ENCODE data around the gene HOMER3. TPM values are rescaled to one million over a fixed set of nuclear protein-coding genes. Genes with fewer than 3 reads are reported as not detected.
"Not testable (repeated sequence)": the region's sequence is repeated elsewhere in the genome, so short reads cannot be mapped to it uniquely, and the experiment has no call there.

HOMER3 gene
- total RNA-seq, 2 experiments from 2014 or later = 1.0 to 1.3 TPM

DNA sequence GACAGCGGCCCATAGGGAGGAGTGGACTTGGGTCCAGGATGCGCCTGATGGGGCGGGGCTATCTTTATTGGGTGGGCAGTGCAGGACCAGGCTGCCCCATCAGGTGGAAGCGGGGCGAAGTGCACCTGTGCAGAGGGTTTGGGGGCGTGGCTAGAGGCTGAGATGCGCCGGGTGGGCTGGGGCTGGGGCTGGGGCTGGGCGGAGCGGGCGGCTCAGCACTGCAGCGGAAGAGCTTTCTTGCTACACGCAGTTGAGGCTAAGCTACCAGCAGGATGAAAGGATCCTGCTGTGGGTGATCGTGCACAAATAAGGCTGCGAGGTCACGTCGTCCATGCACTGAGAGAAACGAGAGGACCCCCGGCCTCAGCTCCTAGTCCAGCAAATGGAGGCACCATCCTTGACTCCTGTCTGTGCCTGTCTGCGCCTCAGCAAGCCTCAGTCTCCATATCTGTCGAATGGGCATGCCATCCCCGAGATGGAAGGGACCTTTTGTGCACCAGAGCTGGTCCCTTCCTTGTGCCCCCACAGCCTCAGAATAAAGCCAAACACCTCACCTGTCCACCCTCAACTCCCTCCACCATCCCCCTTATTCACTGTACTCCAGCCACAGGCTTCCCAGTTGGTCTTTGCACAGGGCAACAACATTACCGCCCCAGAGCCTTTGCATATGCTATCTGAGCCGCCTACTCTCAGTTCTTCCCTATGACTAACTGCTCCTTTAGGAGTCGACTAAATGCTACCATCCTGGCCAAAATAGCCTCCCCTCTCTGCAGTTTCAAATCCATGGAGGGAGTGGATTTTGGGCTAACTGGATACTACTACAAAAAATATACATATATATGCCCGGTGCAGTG is 21.0 kb upstream of the HOMER3 start:
- ChIA-PET POLR2A (interaction anchor here (0.5 kb wide), 1 partner anchor 58 kb away, joined by 3 read pairs; no protein-coding TSS in a partner anchor), CTCF (no interaction called here)

DNA sequence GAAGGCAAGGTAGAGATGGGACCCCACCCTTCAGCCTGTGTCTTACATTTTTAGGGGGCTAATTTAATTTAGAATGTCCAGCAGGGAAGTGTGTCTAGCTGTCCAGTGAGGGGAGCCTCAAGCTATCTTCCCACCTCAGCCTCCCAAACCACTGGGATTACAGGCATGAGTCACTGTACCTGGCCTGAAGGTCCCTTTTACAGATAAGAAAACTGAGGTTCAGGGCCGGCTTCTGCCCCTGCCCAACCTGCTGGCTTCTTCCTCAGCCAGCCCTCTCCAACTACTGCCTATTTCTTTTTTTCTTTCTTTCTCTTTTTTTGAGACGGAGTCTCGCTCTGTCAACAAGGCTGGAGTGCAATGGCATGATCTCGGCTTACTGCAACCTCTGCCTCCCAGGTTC is 19.4 kb upstream of the HOMER3 start:
- ChIA-PET CTCF (interaction anchor here (0.7 kb wide), 1 partner anchor 768 kb away, joined by 3 read pairs; no protein-coding TSS in a partner anchor), POLR2A (no interaction called here)

DNA sequence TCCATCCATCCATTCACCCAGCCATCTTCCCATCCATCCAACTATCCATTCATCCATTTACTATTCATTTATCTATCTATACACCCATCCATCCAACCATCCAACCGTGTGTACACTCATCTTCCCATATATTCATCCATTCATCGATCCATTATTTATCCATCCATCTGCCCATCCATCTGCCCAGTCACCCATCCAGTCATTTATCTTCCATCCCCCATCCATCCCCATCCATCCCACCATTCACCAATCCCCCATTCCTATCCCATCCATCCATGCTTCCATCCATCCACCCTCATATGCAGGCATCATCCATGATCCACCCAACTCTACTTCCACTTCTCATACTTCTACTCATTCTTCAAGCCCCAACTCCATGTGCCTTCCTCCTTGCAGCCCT is 14.0 kb upstream of the HOMER3 start:
- ChIA-PET POLR2A (no interaction called here), CTCF (no interaction called here)

DNA sequence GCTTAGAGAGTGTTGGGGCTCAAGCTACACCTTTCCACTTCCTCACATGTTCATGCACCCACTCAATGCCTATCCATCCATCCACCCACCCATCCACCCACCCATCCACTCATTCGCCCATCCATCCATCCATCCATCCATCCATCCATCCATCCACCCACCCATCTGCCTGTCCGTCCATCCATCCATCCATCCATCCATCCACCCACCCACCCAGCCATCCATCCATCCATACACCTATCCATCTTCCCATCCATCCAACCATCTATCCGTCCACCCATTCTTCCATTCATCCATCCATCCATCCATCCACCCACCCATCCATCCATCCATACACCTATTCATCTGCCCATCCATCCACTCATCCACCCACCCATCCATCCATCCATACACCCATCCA is 13.1 kb upstream of the HOMER3 start:
- POLR2A ChIA-PET = no interaction called here
- CTCF ChIA-PET = no interaction called here

DNA sequence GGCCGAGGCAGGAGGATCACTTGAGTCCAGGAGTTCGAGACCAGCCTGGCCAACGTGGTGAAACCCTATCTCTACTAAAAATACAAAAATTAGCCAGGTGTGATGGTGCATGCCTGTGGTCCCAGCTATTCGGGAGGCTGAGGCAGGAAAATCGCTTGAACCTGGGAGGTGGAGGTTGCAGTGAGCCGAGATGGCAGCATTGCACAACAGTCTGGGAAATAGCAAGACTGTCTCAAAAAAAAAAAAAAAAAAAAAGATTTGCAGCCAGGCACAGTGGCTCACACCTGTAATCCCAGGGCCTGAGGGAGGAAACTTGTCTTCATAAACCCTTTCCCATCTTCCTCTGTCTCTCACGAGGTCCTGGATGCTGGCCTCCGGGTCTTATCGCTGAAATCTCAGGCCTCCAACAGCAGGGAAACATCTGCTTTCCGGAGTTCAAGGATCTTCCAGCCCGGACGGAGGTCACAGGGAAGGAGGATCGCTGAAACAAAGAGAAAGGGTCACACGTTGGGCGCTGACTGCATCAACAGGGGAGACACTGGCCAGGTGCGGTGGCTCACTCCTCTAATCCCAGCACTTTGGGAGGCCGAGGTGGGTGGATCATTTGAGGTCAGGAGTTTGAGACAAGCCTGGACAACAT is 11.5 kb upstream of the HOMER3 start:
- CTCF ChIA-PET, POLR2A ChIA-PET: not testable (repeated sequence)

DNA sequence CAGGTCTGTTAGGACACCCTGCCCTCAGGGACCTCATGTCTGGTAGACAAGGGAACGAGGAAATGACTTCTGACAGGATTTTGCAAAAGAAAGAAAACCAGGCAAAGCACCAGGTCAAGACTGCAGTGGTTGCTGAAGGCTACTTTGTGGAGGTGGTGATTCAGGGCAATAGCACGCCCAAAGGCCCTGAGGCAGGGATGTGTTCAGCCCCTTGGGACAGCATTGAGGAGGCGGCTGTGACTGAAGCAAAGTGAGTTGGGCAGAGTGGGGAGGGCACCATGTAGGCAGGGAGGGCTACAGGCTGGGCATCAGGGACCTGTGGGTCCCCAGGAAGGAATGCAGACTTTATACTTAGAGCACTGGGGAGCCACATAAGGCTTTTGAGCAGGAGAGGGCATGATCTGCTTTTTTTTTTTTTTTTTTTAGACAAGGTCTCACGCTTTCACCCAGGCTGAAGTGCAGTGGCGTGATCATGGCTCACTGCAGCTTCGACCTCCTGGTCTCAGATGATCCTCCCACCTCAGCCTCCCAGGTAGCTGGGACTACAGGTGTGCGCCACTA is 10.8 kb upstream of the HOMER3 start:
- ChIA-PET CTCF (no interaction called here), POLR2A (no interaction called here)

DNA sequence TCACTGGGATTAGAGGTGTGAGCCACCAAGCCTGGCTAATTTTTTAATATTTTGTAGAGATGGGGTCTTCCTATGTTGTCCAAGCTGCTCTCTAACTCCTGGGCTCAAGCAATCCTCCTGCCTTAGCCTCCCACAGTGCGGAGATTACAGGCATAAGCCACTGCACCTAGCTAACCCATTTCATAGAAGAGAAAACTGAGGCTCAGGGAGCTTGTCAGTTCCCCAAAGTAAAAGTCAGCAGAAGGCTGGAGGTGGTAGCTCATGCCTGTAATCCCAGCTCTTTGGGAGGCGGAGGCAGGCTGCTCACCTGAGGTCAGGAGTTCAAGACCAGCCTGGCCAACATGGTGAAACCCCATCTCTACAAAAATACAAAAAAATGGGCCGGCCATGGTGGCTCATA is 8.8 kb upstream of the HOMER3 start:
- POLR2A ChIA-PET = no interaction called here

DNA sequence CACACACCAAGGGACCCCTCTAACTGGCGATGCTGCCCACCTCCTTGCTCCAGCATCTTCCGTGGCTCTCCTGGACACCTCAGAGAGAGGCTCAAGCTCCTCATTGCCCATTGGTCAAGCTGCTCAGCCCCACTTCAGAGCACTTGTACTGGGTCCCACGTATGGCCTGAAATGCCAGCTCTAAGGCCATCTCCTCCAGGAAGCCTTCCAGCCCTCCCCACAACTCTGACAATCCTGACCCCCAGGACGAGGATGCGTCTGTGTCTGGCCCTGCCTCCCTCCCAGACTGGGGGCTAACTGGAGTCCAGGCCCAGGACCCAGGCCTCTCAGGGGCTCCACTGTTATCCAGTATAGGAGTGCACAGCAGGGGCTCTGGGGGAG is 7.9 kb upstream of the HOMER3 start:
- CTCF ChIA-PET = no interaction called here
- POLR2A ChIA-PET = interaction anchor here (0.6 kb wide), 1 partner anchor 30 kb away, joined by 3 read pairs; the partner anchor contains the start of genes COPE and DDX49

More for the DNA sequence above, 8.8 kb upstream of the HOMER3 start:
- CTCF ChIA-PET = interaction anchor here (0.8 kb wide), 1 partner anchor 47 kb away, joined by 4 read pairs; no protein-coding TSS in a partner anchor

DNA sequence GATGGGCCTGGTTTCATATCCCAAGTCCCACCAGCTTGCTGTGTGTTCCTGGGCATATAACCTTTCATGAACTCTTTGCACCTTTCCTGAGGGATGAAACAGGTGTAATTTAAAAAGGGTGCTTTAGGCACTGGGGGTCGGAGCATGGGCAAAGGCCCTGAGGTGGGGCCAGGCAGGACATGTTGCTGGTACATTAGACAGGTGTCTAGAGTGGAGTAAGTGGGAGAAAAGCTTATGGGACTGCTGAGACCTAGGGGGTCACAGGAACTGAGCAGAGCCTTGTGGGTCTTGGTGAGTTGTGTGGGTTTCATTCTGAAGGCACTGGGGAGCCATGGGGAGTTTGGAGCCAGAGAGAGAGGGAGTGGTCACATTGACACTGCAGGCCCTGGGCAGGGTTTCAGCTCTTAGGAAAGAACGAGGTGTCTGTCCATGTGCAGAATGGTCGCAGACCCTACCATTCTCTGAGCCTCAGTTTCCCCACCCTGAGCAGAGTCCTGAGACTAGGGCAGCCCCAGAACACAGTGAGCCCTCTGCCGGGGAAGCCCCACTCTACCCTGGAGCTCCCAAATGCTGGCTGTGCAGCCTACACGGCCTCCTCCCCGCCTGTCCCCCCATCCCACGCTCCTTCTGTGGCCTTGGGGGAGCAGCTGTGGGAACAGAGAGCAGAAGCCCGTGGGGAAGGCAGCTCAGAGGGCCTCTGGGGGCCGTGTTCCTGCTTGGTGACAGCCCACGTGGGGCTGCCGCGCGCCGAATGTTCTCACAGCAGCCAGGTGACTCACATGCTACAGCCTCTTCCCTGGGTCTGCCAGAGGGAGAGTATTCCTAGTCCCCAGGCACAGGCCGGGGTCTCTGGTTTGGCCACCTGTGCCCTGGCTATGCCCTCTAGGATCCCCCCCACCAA is 7.3 kb upstream of the HOMER3 start:
- ChIA-PET POLR2A (interaction anchor here (0.6 kb wide), 1 partner anchor 29 kb away, joined by 3 read pairs; the partner anchor contains the start of genes COPE and DDX49), CTCF (interaction anchor here (0.6 kb wide), 1 partner anchor 1667 kb away, joined by 3 read pairs; no protein-coding TSS in a partner anchor)

DNA sequence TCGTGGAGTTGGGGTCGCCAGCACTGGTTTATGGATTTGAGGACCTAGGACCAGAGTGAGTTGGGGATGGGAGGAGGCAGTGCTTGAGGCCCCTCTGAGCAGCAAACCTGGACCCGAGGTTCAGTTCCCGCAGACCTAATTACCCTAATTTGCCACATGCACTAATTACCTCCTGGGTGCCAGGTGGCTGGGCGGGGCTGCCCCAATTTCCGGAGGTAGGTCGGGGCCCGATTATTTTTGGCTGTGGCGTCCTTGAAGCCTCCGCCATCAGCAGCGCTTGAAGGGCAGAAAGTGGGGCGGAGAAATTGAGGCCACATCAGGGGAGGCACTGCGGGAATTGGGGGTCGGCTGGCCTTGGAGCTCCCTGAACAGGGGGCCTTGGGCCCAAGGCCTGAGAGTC is 5.9 kb upstream of the HOMER3 start:
- ChIA-PET POLR2A (no interaction called here), CTCF (no interaction called here)

DNA sequence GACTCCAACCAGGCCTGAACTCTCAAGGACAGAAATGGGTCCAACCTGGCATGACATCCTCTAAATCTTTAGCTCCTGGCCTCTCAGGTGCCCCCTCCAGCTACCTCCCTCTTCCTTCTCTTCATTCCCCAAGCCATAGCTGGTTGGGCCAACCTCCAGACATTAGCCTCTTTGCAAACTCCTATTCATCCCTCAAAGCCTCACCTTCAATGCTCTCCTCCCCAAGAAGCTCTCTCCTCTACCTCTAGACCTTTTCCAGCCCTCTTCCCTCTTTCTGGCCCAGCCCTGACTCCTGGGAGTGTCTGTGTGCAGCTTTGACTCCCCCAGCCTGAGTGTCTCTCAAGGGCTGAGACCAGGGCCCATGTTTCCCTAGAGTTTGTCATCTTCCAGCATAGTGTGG is 5.3 kb upstream of the HOMER3 start:
- POLR2A ChIA-PET = no interaction called here
- CTCF ChIA-PET = no interaction called here

DNA sequence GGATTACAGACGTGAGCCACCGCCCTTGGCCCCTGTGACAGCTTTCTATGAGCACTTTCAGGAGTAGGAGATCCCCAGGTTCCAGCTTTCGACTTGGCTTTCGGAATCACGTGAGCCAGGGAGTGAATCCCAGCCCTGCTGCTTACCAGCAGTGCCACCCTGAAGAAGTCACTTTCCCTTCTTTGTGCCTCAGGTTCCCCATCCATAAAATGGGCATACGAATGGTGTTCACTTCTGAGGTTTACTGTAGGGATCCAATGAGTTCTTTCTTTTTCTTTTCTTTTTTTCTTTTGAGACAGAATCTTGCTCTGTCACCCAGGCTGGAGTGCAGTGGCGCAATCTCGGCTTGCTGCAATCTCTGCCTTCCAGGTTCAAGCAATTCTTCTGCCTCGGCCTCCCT is 4.3 kb upstream of the HOMER3 start:
- CTCF ChIA-PET = no interaction called here
- POLR2A ChIA-PET = no interaction called here

DNA sequence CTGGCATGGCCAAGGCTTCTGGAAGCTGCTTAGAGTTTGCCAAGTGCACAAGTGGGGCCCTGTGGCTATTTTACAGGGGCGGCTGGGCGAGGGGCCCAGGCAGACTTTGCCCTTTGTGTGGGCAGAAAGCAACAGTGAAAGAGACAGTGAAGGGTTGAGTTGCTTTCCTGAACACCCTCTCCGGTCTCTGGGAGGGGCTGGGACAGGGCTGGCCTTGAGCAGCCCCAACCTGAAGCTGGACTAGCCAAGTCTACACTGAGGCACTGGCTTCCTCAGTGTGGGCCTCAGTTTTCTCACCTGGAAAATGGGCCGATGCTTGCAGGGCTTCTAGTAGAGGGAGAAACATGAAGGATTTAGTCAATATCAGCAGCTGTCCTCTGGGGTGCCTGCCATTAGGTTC is 2.4 kb upstream of the HOMER3 start:
- CTCF ChIA-PET = no interaction called here
- POLR2A ChIA-PET = no interaction called here

DNA sequence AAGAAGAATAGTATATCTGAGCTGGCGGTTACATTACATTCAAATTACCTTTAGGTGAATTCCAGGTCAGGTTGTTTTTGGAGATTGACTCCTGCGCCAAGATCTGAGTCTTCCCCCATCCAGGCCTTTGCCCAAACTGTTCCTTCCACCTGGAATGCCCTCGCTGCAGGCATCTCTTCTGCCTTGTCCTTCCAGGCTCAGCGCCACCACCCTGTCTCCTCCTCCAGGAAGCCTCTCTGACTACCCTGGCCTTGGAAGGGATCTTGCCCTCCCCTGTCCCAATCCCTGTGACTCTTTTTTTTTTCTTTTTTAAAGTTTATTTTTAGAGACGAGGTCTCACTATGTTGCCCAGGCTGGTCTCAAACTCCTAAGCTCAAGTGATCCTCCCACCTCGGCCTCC is 1.7 kb upstream of the HOMER3 start:
- CTCF ChIA-PET = no interaction called here
- POLR2A ChIA-PET = no interaction called here

DNA sequence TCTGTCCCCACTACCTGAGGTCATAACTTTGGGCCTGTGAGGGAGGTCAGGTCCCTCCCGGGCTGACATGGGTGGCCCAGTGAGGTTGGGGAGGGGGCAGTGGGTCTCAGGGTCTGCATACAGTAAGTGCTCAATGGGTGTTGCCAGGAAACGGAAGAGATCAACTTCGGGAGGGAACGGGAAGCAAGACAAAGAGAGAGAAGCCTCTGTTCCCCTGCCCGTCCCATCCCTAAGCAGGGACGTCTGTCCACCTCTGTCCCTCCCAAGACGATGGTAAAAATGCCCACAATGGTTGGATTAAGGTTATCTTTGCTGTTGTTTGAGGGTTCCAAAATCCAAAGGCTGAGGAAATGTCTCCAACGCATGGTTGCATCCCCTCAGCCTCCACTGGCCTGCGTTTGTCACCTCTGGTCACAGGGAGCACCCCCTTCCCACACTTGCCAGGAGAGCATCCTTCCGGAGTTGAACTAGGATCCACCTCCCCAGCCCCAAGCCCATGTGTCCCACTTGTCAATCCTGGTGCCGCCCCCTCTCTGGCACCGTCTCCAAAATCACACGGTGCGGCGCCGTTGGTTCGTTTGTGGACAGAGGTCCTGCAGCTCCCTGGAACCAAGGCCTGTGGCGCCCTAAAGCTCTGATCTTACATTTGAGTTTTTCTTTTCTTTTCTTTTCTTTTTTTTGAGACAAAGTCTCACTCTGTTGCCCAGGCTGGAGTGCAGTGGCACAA is 774 bp upstream of the HOMER3 start:
- POLR2A ChIA-PET = no interaction called here
- CTCF ChIA-PET = interaction anchor here (1.0 kb wide), 1 partner anchor 12 kb away, joined by 5 read pairs; no protein-coding TSS in a partner anchor

DNA sequence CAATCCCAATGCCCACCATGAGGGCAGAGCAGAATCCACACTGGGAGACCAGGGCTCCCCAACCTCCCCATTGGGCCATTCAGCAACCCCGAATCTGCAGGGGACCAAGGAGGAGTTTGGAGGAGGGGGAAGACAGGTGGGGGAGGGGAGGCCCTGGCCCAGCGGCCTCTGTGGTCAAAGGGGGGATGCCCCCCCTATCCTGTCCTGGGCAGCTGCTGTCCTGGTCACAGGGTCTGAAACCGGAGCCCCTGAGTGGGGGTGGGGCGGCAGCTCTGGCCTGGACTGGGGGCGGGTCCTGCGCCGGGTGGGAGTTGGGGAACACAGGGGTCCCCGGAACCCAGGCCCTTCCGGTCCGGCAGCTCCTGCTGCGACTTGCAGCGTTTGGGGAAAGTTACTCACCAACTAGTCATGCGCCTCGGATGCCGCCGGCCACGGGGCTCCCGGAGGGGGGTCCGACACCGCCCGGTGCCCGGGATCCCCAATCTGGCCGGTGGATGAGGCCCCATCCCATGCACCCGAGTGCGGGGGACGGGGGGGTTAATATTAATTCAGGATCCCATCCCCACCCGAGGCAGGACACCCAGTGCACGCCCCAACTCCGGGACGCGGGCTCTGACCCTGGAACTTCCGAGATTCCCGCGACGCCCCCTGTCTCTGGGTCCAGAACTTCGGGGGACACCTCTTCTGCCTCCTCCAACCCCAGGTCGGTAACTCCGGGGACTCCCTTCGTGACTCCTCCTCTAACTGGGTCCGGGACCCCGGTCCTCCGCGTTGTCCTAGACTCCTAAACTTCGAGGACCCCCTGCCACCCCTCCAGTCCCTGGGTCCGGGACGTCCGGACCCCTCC is 872 bp downstream of the HOMER3 start:
- CTCF ChIA-PET = no interaction called here

DNA sequence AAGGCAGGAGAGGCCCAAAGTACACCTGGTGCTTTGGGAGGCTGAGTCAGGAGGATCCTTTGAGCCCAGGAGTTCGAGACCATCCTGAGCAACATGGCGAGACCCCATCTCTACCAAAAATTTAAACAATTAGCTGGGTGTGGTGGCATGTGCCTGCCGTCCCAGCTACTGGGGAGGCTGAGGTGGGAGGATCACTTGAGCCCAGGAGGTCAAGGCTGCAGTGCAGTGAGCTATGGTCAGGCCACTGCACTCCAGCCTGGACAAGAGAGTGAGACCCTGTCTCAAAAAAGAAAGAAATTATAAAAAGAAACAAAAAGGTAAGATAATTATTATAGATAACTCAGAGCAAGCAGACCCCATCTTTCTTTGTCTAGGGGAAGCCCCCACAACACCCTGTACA is 1.9 kb downstream of the HOMER3 start:
- ChIA-PET CTCF (no interaction called here), POLR2A (no interaction called here)

More for the DNA sequence above, 872 bp downstream of the HOMER3 start:
- POLR2A ChIA-PET = interaction anchor here (0.6 kb wide), 1 partner anchor 63 kb away, joined by 3 read pairs; no protein-coding TSS in a partner anchor

DNA sequence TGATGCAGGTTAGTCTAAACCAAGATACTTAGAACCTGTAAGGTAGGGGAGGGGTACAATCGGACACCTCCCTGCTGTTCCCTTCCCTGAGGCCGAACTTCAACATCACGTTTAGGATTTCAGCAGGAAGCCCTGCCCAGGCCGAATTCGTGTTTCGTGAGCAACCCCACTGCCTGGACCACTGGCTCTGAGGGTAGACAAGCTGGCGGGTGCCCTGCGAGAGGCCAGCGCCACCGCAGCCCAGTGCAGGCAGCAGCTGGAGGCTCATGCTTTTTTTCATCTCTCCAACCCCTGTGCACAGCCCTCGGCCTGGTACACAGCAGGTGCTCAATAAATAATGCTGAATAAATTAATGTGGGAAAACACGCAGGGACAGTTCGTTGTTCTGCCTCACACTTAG is 7.7 kb downstream of the HOMER3 start:
- ChIA-PET POLR2A (no interaction called here), CTCF (no interaction called here)

Data from activated CD8-positive, alpha-beta memory T cell treated with anti-CD3 and anti-CD28 coated beads for 36 hours (primary cell).